Stimulated activated CD8-positive, alpha-beta memory T cell treated with anti-CD3 and anti-CD28 coated beads, Interleukin-2, amount 100 ng/mL, for 48 hours (primary cell): ENCODE data around the gene CHMP4B.
"Not testable (repeated sequence)": the region's sequence is repeated elsewhere in the genome, so short reads cannot be mapped to it uniquely, and the experiment has no call there.

Experiments
- DNase-seq, 2 donors: peaks; one replicate each; pipeline ENCODE4 v3.0.0-alpha.2; 2020; ENCODE audit warnings: low read depth in 2 of 2

The CHMP4B gene

GRCh38 chr20:33789109-33789857, 21.9 kb upstream of the CHMP4B start:
- no peak for DNase-seq

DNA sequence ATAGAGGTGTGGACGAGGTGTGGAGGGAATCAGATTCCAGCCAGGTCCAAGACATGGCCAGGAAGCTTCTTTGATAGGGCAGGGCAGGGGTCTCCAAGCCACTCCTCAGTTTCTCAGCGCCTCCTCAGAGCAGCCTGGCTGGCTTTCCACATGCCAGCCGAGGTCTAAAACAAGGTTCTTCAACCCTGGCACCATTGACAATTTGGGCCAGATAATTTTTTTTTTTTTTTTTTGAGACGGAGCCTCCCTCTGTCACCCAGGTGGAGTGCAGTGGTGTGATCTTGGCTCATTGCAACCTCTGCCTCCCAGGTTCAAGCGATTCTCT, 21.3 kb upstream of the CHMP4B start:
- no peak for DNase-seq

DNA sequence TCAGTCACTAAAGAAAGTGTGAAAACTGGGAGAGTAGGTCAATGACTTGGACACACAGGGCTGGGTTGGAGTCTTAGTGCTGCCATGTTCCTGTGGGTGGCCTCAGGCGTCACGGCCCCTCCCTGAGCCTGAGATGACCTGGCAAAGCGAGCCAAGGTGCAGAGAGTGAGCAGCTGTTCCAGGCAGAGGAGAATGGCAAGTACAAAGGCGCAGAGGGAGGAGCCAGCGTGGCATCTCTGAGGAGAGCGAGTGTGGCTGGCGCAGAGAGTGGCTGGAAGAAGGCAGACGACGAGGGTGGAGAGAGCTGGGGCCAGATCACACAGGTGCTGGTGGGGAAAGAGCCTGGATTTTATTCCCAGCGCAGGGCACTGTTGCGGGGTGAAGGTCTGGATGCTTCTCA, 20.6 kb upstream of the CHMP4B start:
- no peak for DNase-seq

DNA sequence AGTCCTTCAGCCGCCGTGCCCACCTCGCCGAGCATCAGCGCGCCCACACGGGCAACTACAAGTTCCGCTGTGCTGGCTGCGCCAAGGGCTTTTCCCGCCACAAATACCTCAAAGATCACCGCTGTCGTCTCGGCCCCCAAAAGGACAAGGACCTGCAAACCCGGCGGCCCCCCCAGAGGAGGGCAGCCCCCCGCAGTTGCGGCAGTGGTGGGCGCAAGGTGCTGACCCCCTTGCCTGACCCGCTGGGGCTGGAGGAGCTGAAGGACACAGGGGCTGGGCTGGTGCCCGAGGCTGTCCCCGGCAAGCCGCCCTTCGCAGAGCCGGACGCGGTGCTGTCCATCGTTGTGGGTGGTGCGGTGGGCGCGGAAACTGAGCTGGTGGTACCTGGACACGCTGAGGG, 20.1 kb upstream of the CHMP4B start:
- DNase-seq: no peak

GRCh38 chr20:33791540-33791939, 19.6 kb upstream of the CHMP4B start:
- DNase-seq: no peak

- DNase-seq: peak in 1 of 2 donors; percentile 33
Measured at GRCh38 chr20:33791959-33792597, 19.1 kb upstream of the CHMP4B start.

DNA sequence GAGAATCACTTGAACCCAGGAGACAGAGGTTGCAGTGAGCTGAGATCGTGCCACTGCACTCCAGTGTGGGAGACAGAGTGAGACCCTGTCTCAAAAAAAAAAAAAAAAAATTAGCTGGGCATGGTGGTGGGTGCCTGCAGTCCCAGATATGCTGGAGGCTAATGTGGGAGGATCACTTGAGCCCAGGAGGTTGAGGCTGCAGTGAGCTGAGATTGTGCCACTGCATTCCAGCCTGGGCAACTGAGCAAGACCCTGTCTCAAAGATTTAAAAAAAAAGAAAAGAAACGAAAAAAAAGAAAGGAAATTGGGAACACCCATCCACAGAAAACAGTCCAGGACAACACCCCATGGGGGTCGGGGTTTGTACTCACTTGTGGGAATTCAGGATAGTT, 18.6 kb upstream of the CHMP4B start:
- not testable (repeated sequence) for DNase-seq

GRCh38 chr20:33793011-33793931, 17.9 kb upstream of the CHMP4B start:
- no peak for DNase-seq

DNA sequence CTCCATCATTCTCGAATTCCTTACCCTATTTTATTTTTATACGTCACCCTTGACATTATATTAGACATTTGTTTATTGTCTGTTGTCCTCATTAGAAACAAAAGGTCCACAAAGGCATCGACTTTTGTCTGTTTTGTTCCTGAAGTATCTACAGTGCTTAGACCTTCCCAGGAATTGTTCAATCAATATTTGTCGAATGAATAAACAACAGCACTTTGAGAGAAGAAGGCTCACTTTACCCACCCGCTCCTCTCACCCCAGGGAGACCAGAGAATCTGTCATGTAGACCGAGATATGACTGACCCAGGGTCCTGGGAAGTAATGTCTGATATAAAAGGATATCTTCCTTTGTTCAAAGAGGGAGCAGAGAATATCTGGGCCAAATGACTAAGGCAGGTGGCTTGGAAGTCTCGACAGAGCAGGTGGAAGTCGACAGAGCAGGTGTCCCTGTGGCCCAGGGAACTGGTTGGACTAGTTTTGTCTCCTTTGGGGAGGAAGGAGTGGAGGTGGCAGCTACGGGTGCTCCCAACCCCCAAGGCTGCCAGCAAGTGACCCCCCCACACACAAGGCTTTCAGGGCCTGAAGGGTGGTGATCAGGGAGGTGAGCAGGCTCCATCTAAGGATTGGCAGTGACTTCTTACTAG, 14.8 kb upstream of the CHMP4B start:
- no peak for DNase-seq

DNA sequence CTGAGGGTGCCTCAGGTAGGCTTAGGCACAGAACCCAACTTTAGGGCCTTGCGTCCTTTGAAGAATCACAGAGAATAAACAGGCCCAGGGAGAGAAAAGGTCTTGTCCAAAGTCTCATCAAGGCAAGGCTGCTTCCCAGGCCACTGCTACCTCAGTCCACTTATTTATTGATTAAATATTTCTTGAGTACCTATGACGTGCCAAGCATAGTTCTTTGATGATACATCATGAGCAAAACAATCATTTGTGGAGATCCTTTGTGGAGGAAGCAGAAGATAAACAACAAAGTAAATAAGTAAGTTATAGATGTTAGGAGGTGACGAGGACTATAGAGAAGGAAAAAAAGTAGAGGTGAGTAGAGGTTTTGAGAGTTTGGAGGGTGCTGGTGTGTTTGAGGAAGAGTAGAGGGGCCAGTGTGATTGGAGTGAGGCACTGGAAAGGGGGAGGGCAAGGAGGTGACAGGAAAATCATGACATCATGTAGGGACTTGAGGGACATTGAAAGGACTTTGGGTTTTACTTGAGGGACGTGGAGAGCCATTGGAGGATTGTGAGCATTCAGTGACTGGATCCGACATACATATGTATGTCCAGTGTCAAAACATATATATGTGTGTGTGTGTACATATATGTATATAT, 14.1 kb upstream of the CHMP4B start:
- no peak for DNase-seq

GRCh38 chr20:33798444-33798843, 12.7 kb upstream of the CHMP4B start:
- DNase-seq: no peak

- no peak for DNase-seq
Measured at GRCh38 chr20:33803921-33804337, 7.2 kb upstream of the CHMP4B start.

DNA sequence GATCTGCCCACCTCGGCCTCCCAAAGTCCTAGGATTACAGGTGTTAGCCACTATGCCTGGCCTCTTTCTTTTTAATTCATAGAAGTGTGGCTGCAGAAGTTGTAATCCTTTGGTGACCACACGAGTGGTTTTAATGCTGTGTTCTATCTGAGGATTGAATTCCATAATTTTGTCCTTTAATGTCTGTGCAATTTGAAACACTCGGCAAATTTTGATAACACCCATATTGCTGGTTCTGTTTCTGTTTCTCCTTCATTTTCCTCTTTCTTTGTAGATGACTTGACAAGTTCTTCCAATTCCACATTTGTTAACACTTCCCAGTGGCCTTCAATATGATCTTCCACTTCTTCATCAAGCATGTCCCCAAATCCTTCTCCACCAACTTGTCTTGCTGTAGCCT, 2.8 kb upstream of the CHMP4B start:
- no peak for DNase-seq

DNA sequence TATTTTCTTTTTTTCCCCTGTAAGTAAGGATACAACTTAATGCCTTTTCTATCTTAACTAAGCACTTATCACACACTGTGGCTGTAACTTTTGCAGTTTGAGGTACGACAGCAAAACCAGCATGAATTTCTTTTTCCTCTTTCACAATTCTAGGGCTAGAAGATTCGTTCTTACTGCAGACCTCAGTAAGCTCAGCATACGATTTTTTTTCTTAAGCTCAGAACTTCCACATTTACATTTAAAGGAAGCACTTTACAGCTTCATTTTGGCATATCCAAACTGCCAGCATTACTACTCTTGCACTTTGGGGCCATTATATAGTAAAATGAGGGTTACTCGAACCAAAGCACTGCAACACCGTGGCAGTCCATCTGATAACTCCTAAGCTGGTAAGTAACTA, 889 bp upstream of the CHMP4B start:
- DNase-seq: no peak

GRCh38 chr20:33811776-33812151, 616 bp downstream of the CHMP4B start:
- no peak for DNase-seq

- peak in 1 of 2 donors; percentile 36 for DNase-seq
Measured at GRCh38 chr20:33812152-33812849, 1.2 kb downstream of the CHMP4B start.

- DNase-seq: no peak
Measured at GRCh38 chr20:33812908-33813462, 1.8 kb downstream of the CHMP4B start.

GRCh38 chr20:33814238-33814712, 3.1 kb downstream of the CHMP4B start:
- peak in 1 of 2 donors; percentile 17 for DNase-seq

GRCh38 chr20:33815671-33816070, 4.5 kb downstream of the CHMP4B start:
- no peak for DNase-seq

DNA sequence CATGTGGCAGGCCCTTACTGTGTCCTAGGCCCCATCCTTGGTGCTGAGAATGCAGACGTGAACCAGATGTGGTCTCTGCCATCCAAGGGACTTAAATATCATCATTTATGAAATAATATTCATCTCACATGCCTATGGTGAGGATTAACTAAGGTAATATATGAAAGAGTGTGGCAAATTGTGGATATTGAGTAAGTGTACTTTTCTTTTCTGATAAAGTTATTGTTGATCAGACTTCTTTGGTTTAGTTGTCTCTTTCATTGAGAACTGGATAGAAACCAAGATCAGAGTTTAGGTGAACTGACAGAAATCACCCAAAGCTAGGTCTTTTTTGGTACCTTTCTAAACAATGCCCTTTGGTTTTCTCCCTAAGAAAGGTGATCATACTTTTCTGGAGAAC, 5.0 kb downstream of the CHMP4B start:
- no peak for DNase-seq

GRCh38 chr20:33817411-33817810, 6.3 kb downstream of the CHMP4B start:
- DNase-seq: no peak
